ENCODE measurements around the gene CPAMD8.
"Not testable (repeated sequence)": the region's sequence is repeated elsewhere in the genome, so short reads cannot be mapped to it uniquely, and the experiment has no call there.

CPAMD8 gene

GRCh38 chr19:16970821-16971220 is 55.8 kb downstream of the CPAMD8 start:
- TF ChIP-seq, protein P1, sequence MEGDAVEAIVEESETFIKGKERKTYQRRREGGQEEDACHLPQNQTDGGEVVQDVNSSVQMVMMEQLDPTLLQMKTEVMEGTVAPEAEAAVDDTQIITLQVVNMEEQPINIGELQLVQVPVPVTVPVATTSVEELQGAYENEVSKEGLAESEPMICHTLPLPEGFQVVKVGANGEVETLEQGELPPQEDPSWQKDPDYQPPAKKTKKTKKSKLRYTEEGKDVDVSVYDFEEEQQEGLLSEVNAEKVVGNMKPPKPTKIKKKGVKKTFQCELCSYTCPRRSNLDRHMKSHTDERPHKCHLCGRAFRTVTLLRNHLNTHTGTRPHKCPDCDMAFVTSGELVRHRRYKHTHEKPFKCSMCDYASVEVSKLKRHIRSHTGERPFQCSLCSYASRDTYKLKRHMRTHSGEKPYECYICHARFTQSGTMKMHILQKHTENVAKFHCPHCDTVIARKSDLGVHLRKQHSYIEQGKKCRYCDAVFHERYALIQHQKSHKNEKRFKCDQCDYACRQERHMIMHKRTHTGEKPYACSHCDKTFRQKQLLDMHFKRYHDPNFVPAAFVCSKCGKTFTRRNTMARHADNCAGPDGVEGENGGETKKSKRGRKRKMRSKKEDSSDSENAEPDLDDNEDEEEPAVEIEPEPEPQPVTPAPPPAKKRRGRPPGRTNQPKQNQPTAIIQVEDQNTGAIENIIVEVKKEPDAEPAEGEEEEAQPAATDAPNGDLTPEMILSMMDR (IDR thresholded peaks at IDR 0.05; ENCODE audit: low read depth, low read length, missing control alignments) = no peak
- no peak overlapping the region for H3K4me3 ChIP-seq (replicated peaks; ENCODE audit: low read depth, low read length)
- DNase-seq (ENCODE audit: extremely low read depth, low read depth) = no peak

DNA sequence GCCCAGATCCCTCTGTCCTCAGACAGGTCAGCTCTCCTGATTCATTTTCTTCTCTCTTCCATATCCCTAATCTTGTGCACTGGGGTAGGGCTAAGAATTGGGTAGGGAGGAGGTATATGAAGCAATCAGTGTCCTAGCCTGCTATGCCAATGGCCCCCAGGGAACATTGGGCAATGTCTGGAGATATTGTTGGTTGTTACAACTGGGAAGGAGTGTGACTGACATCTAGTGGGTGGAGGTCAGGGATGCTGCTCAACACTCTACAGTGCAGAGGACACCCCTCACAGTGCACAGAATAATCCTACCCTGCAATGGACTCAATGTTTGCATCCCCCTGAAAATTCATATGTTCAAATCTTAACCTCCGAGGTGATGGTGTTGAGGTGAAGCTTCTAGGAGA is 57.5 kb downstream of the CPAMD8 start:
- DNase-seq (ENCODE audit: extremely low read depth, low read depth) = no peak
- no peak overlapping the region for H3K4me3 ChIP-seq (replicated peaks; ENCODE audit: low read depth, low read length)
- TF ChIP-seq, protein P1 (IDR thresholded peaks at IDR 0.05; ENCODE audit: low read depth, low read length, missing control alignments) = no peak

DNA sequence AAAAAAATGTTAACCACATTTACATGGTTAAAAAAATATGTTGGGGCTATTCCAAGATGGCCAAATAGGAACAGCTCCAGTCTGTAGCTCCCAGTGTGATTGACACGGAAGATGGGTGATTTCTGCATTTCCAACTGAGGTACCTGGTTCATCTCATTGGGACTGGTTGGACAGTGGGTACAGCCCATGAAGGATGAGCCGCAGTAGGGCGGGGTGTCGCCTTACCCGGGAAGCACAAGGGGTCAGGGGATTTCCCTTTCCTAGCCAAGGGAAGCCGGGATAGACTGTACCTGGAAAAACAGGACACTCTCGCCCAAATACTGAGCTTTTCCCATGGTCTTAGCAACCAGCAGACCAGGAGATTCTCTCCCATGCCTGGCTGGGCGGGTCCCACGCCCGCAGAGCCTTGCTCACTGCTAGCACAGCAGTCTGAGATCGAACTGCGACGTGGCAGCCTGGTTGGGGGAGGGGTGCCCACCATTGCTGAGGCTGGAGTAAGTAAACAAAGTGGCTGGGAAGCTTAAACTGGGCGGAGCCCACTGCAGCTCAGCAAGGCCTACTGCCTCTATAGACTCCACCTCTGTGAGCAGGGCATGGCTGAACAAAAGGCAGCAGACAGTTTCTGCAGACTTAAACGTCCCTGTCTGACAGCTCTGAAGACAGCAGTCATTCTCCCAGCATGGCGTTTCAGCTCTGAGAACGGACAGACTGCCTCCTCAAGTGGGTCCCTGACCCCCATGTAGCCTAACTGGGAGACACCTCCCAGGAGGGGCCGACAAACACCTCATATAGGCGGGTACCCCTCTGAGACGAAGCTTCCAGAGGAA is 65.4 kb downstream of the CPAMD8 start:
- H3K4me3 ChIP-seq (replicated peaks; ENCODE audit: low read depth, low read length); DNase-seq (ENCODE audit: extremely low read depth, low read depth): not testable (repeated sequence)

DNA sequence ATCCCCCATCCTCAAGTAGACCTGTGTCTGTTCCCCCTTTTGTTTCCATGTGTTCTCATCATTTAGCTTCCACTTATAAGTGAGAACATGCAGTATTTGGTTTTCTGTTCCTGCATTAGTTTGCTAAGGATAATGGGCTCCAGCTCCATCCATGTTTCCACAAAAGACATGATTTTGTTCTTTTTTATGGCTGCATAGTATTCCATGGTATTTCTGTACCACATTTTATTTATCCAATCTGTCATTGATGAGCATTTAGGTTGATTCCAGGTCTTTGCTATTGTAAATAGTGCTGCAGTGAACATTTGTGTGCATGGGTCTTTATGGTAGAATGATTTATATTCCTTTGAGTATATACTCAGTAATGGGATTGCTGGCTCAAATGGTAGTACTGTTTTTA is 68.3 kb downstream of the CPAMD8 start:
- H3K4me3 ChIP-seq (replicated peaks; ENCODE audit: low read depth, low read length); DNase-seq (ENCODE audit: extremely low read depth, low read depth): not testable (repeated sequence)

DNA sequence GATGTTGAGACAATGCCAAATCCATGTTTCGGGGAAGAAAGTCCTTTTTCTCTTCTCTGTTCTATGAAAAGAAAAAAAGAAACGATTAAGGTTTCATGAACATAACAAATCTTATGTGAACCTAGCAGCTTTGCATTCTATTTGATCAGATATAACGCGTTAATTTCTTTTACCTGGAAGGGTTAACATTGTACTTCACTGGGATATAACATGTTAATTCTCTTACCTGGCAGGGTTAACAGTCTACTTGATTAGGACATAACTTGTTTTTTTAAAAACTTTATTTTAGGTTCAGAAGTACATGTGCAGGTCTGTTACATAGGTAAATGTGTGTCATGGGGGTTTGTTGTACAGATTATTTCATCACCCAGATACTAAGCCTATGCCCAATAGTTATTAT is 68.8 kb downstream of the CPAMD8 start:
- TF ChIP-seq, protein P1 (IDR thresholded peaks at IDR 0.05; ENCODE audit: low read depth, low read length, missing control alignments) = no peak
- DNase-seq (ENCODE audit: extremely low read depth, low read depth) = no peak
- no peak overlapping the region for H3K4me3 ChIP-seq (replicated peaks; ENCODE audit: low read depth, low read length)

GRCh38 chr19:16957151-16957701 is 69.4 kb downstream of the CPAMD8 start:
- H3K4me3 ChIP-seq (replicated peaks; ENCODE audit: low read depth, low read length) = no peak overlapping the region
- TF ChIP-seq, protein P1 (IDR thresholded peaks at IDR 0.05; ENCODE audit: low read depth, low read length, missing control alignments) = no peak
- no peak for DNase-seq (ENCODE audit: extremely low read depth, low read depth)

GRCh38 chr19:16955161-16955560 is 71.4 kb downstream of the CPAMD8 start:
- TF ChIP-seq, protein P1 (IDR thresholded peaks at IDR 0.05; ENCODE audit: low read depth, low read length, missing control alignments) = no peak
- H3K4me3 ChIP-seq (replicated peaks; ENCODE audit: low read depth, low read length) = no peak overlapping the region
- DNase-seq (ENCODE audit: extremely low read depth, low read depth) = no peak

- no peak overlapping the region for H3K4me3 ChIP-seq (replicated peaks; ENCODE audit: low read depth, low read length)
- TF ChIP-seq, protein P1 (IDR thresholded peaks at IDR 0.05; ENCODE audit: low read depth, low read length, missing control alignments) = no peak
- no peak for DNase-seq (ENCODE audit: extremely low read depth, low read depth)
These were observed 74.6 kb downstream of the CPAMD8 start for GRCh38 chr19:16952046-16952445.
